GM12878 (cell line): ENCODE data around the gene AGAP6.
"Not testable (repeated sequence)": the region's sequence is repeated elsewhere in the genome, so short reads cannot be mapped to it uniquely, and the experiment has no call there.

Experiments used
- EP300 ChIP-seq, 2 experiments: fragments of 150-350 bp in 1 of 2; IDR thresholded peaks; 2 replicates each; pipeline ENCODE4 v1.6.1; 2011 to 2012; ENCODE audit warnings: low read depth in 2 of 2, low read length in 2 of 2, borderline replicate concordance in 1 of 2, improper control_type of control experiment in 1 of 2, inconsistent platforms in 1 of 2; ENCODE audit not compliant: control insufficient read depth in 1 of 2
- EZH2 ChIP-seq: IDR thresholded peaks from 2 replicates; pipeline ENCODE4 v1.6.1; 2012; ENCODE audit warnings: low read depth, mild to moderate bottlenecking, control low read depth, inconsistent platforms, low read length, borderline replicate concordance; ENCODE audit not compliant: control insufficient read depth
- JUND ChIP-seq: IDR thresholded peaks from 2 replicates; pipeline ENCODE4 v1.6.1; 2012; ENCODE audit warnings: low read depth, mild to moderate bottlenecking, low read length, improper control_type of control experiment, moderate library complexity
- NBN ChIP-seq: fragments of 450-650 bp; IDR thresholded peaks from 2 replicates; pipeline ENCODE4 v1.6.1; 2016
- NFYB ChIP-seq: IDR thresholded peaks from 2 replicates; pipeline ENCODE4 v1.6.1; 2011; ENCODE audit warnings: low read depth, mild to moderate bottlenecking, low read length, improper control_type of control experiment, moderate library complexity; ENCODE audit not compliant: insufficient read depth
- PAX8 ChIP-seq: fragments of 450-650 bp; IDR thresholded peaks from 2 replicates; pipeline ENCODE4 v1.6.1; 2017; ENCODE audit warnings: mild to moderate bottlenecking, moderate library complexity
- SIN3A ChIP-seq: IDR thresholded peaks from 2 replicates; pipeline ENCODE4 v1.6.1; 2012; ENCODE audit warnings: low read depth, low read length, improper control_type of control experiment
- STAT3 ChIP-seq: IDR thresholded peaks from 2 replicates; pipeline ENCODE4 v1.6.1; 2011; ENCODE audit warnings: low read depth, low read length, improper control_type of control experiment
- TF ChIP-seq, protein P1 (sequence below): IDR thresholded peaks from 2 replicates; pipeline ENCODE4 v1.6.1; 2012; ENCODE audit warnings: low read depth, low read length, improper control_type of control experiment
- TF ChIP-seq, protein P2 (sequence below), 3 experiments: IDR thresholded peaks in 2 of 3; conservative IDR thresholded peaks in 1 of 3; 2 replicates each; pipeline ENCODE4 v1.5.1; 2011; ENCODE audit warnings: low read depth in 3 of 3, low read length in 3 of 3, mild to moderate bottlenecking in 3 of 3, control low read depth in 2 of 3, moderate library complexity in 2 of 3, inconsistent platforms in 1 of 3, mixed read lengths in 1 of 3; ENCODE audit not compliant: control insufficient read depth in 2 of 3, insufficient read depth in 1 of 3; ENCODE audit errors: extremely low read depth in 1 of 3
- TF ChIP-seq, protein P3 (sequence below): fragments of 450-650 bp; IDR thresholded peaks from 2 replicates; pipeline ENCODE4 v1.6.1; 2017; ENCODE audit warnings: low read depth, mild to moderate bottlenecking, moderate library complexity

DNA sequence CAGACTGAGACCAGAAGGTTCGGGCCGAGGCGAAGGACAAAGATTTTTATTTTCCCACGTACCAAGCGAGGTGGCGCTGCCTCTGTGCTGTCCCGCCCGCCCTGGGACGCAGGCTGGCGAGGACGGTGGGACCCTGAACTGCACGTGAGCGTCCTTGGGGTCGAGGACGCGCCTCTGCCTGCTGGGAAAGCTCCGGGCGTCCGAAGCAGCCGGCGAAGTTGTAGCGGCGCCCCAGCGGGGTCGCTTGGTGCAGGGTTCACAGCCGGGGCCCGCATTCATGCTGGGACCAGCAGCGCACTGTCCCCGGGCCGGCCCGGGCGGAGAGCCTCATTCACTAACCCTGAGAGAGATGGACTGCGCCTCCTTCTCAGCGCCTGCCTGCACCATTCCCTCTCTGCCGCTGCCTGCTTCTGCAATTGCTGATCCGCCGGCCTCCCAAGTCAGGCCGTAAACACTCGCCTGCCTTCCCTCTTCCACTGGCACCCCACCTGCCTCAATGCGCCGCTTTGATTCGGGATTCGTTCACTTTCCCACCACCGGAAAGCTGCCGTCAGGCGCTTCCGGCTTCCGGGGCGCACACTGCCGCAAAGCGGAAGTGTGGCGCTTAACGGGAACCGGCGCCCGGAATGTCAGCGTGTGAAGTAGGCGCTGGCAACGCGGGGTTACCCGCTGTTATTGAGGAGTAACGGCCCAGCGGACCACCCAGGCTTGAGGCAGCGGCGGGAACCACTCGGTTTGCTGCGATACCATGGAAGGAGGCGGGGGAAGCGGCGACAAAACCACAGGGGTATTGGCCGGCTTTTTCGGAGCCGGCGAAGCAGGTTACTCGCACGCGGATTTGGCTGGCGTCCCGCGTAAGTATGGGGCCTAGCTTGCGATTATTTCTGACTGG, 46.5 kb upstream of the AGAP6 start, which contains the start of the genes PARG and TIMM23B:
- not testable (repeated sequence) for TF ChIP-seq EZH2; JUND; PAX8; NFYB; STAT3; EP300 (IDR thresholded peaks at IDR 0.05; ENCODE audit: borderline replicate concordance in 1 of 2, control insufficient read depth in 1 of 2, low read depth in 2 of 2, low read length in 2 of 2)
- TF ChIP-seq NBN = 0 out of 2 replicates have a peak, but pooled peaks have one; percentile 51
- TF ChIP-seq, protein P1, sequence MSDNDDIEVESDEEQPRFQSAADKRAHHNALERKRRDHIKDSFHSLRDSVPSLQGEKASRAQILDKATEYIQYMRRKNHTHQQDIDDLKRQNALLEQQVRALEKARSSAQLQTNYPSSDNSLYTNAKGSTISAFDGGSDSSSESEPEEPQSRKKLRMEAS = peak; percentile 57
- TF ChIP-seq, protein P2, sequence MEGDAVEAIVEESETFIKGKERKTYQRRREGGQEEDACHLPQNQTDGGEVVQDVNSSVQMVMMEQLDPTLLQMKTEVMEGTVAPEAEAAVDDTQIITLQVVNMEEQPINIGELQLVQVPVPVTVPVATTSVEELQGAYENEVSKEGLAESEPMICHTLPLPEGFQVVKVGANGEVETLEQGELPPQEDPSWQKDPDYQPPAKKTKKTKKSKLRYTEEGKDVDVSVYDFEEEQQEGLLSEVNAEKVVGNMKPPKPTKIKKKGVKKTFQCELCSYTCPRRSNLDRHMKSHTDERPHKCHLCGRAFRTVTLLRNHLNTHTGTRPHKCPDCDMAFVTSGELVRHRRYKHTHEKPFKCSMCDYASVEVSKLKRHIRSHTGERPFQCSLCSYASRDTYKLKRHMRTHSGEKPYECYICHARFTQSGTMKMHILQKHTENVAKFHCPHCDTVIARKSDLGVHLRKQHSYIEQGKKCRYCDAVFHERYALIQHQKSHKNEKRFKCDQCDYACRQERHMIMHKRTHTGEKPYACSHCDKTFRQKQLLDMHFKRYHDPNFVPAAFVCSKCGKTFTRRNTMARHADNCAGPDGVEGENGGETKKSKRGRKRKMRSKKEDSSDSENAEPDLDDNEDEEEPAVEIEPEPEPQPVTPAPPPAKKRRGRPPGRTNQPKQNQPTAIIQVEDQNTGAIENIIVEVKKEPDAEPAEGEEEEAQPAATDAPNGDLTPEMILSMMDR (IDR thresholded peaks at IDR 0.05 in 2 of 3, conservative IDR thresholded peaks at IDR 0.05 in 1 of 3; ENCODE audit: control insufficient read depth in 2 of 3, extremely low read depth in 1 of 3, insufficient read depth in 1 of 3, low read depth in 3 of 3, low read length in 3 of 3) = not testable (repeated sequence)
- TF ChIP-seq, protein P3, sequence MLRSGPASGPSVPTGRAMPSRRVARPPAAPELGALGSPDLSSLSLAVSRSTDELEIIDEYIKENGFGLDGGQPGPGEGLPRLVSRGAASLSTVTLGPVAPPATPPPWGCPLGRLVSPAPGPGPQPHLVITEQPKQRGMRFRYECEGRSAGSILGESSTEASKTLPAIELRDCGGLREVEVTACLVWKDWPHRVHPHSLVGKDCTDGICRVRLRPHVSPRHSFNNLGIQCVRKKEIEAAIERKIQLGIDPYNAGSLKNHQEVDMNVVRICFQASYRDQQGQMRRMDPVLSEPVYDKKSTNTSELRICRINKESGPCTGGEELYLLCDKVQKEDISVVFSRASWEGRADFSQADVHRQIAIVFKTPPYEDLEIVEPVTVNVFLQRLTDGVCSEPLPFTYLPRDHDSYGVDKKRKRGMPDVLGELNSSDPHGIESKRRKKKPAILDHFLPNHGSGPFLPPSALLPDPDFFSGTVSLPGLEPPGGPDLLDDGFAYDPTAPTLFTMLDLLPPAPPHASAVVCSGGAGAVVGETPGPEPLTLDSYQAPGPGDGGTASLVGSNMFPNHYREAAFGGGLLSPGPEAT = peak; percentile 76
- TF ChIP-seq SIN3A = peak; percentile 75; the same call in 1 of the 2 replicates
